ENCODE measurements around the gene COL6A5.

DNA sequence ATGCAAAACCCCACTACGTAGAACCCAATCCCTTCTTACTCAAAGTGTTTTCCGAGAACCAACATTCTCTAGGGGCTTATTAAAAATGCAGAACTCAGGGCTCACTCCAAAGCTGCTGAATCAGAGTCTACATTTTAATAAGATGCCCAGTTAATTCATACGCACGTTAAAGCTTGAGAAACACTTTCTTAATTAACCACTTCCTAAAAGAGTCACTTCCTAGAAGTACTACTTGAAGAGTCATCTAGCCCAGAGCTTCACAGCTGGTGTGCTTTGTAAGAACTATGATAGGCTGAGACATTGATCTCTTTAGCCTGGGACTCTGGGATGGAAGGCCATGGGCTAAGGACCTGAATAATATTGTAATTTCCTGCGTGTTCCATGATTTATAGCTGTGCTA, 9.0 kb downstream of the COL6A5 start:
- TF ChIP-seq CTCF (IDR thresholded peaks at IDR 0.05) (no peak), POLR2A (IDR thresholded peaks at IDR 0.05) (no peak)

Data from thyroid gland (tissue), 4 donors.